HG03135 (cell line): ENCODE measurements around the gene PAGE2.
"Not testable (repeated sequence)": the region's sequence is repeated elsewhere in the genome, so short reads cannot be mapped to it uniquely, and the experiment has no call there.

Experiments
- ATAC-seq: cut with Tn5 transposase; IDR thresholded peaks from one replicate; pipeline ENCODE4 v1.9.1; 2021; ENCODE audit warnings: mild to moderate bottlenecking, moderate library complexity; ENCODE audit not compliant: unreplicated experiment

PAGE2 gene

DNA sequence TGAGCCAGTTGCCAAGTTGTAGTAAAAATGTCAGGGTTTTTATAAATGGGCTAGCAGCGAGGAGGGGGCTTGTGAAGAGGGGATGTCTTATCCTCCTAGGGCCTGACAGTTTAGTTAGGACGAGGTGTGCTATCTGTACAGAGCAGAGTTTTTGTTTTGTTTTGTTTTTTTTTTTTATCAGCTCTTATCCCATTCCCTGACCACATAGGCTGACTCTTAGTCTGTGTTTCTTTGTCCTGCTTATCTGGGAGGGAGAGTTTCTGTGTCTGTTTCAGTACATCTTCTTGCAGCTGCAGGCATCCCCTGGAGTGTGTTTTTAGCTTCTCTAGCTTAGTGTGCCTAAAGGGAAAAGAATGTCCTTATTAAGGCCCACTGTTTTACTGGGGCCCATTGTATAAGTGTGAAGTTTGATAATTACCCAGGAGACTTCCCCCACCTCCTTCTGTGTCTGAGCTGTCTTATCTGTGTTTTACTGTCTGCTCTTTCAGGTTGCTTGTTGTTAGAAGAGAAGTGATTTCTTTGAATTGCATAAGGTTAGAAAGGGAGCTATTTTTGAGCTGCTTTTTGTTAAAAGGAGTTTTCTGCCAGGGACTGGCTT is 32.0 kb downstream of the PAGE2 start:
- ATAC-seq, result no peak

DNA sequence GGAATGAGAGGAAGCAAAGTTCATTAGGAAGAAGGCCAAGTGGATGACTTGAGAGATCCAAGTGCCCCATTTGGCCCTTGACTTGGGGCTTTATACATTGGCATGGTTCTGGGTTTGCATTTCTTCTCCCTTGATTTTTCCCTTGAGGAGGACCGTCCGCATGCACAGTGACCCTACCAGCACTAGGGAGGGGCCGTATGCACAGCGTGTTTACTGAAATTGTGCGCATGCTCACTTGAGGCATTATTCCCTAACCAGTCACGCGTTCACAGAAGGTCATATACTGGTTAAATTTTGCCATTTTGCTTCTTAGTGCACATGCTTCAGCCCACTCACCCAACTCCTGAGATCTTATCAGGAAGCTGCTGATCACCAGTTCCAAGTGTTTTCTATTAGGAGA is 35.1 kb downstream of the PAGE2 start:
- ATAC-seq, result no peak

DNA sequence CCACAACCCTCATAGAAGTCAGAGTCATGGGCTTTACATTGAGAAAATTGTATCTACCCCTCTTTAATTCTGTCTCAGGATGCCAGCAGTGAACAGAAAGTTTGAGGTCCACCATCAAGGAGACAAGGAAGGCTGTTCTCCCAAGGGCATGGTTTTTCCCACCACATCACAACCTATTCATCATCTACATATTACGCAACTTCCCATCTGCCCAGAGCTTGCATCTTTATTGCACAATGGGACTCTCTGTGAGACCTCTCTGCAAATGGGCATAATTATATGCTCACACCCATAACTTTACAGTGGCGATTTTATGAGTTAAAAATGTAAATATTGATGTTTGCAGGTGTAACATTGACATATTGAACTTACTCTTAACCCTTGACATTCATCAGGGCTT is 38.9 kb downstream of the PAGE2 start:
- no peak for ATAC-seq

DNA sequence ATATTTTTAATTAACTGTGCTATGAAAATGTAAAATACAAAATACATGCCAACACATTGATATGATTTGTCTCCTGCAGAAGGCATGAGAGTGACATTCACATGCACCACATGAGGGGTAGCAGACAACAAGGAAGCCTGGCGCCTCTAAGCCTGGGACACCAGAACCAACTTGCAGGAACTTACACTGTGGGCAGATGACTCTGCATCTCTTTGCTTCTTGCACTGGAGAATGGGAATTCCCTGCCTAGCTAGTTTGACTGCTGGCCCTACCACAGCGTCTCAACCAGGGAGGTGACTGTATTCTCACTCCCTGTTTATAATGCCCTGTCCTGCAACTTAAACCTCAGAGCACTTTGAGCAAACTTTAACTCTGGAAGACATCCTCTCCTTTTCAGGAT is 40.5 kb downstream of the PAGE2 start:
- ATAC-seq, result no peak

DNA sequence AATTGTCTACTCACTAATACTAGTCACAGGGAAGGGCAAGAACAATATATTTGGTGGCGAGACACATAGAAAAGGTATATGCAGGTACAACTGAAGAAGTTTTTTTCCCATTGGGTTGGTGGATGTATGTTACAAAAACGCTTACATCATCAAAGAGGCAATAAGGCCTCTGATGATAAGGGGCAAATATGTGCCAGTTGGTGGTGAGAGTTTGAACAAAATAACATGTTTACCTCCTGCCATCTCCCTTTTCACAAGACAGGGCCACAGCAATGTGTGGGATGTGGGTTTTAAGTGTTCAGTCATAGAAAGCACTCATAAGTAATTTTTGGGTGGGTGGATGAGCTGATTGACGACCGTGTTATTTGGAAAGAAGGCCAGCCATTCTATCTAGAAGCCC is 41.7 kb downstream of the PAGE2 start:
- ATAC-seq, result no peak

DNA sequence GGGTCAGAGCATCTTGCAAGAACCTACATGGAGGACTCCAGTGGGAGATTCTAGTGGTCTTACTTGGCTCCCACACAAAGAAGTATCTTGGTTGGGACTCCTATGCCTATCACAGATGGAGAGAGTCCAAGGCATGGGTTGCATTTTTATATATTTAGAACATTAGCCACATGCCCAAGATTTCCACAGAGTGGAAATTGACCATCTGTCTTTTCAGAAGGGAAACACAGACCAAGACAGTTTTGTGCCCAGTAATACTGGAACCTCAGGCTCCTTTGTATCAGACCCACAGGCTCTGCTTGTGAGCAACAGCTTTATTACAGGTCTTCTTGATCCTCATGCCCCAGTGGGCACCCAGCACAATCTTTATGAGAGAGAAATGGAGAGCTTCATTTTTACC is 43.6 kb downstream of the PAGE2 start:
- ATAC-seq, result no peak

DNA sequence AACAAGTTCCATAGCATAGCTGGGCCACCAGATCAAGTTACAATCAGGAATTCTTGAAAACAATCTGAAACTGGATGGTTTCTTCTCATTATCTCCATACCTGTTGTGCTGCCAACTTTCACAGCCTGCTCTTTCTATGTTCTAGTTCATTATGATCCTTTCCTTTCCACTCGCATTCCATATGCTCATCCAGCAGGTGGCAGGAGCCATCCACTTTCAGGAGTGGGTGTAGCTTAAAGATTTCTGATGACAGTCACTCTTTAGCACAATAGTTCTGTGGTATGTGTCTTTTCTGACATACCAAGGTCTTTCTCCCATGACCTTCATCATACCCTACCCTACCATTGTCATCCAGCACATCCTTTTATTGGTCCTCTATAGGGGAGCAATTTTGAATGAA is 46.4 kb downstream of the PAGE2 start:
- no peak for ATAC-seq

DNA sequence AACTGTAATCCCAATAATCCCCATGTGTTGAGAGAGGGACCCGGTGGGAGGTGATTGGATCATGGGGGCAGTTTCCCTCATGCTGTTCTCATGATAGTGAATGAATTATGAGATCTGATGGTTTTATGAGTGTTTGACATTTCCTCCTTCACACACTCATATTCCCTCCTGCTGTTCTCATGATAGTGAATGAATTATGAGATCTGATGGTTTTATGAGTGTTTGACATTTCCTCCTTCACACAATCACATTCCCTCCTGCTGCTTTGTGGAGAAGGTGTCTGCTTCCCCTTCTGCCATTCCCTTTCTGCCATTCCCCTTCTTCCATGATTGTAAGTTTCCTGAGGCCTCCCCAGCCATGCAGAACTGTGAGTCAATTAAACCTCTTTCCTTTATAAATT is 52.0 kb downstream of the PAGE2 start:
- ATAC-seq, result not testable (repeated sequence)
